A673 (cell line): ENCODE measurements around the gene CERS5.

ENCODE experiments used
- EZH2 ChIP-seq: fragments of 200-600 bp; sonication (generic); IDR thresholded peaks from 2 replicates; pipeline ENCODE4 v1.6.1; 2017; ENCODE audit warnings: borderline replicate concordance, low read depth, mild to moderate bottlenecking, mixed read lengths, antibody characterized with exemption, low read length; ENCODE audit not compliant: poor library complexity, severe bottlenecking
- TF ChIP-seq, protein P1 (sequence below): fragments of 300-800, 200-600 bp; sonication (generic); conservative IDR thresholded peaks from 2 replicates; pipeline ENCODE4 v1.5.1; 2017; ENCODE audit warnings: low read depth, mild to moderate bottlenecking, antibody characterized with exemption, low read length, moderate library complexity, mixed read lengths

DNA sequence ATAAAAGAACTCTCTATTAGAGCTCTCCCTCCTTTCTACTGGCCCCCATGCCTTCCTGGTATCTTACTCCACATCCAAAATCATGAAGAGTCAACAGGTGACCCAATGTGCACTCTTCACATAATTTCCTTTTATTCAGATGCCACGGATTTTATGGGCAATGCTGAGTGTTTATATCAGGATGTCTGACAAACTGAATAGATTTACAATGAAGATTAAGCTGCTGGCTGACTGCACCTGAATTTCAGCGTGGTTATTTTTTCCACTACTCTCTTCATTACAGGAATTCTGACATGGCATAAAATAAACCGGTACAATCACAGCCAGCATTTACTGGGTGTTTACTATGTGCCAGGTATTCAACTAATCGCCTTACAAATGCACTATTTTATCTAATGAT lies 29.4 kb upstream of the CERS5 start:
- TF ChIP-seq, protein P1, sequence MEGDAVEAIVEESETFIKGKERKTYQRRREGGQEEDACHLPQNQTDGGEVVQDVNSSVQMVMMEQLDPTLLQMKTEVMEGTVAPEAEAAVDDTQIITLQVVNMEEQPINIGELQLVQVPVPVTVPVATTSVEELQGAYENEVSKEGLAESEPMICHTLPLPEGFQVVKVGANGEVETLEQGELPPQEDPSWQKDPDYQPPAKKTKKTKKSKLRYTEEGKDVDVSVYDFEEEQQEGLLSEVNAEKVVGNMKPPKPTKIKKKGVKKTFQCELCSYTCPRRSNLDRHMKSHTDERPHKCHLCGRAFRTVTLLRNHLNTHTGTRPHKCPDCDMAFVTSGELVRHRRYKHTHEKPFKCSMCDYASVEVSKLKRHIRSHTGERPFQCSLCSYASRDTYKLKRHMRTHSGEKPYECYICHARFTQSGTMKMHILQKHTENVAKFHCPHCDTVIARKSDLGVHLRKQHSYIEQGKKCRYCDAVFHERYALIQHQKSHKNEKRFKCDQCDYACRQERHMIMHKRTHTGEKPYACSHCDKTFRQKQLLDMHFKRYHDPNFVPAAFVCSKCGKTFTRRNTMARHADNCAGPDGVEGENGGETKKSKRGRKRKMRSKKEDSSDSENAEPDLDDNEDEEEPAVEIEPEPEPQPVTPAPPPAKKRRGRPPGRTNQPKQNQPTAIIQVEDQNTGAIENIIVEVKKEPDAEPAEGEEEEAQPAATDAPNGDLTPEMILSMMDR = no peak
- TF ChIP-seq EZH2 = no peak
